Measurements from ENCODE around the gene ADRM1. TPM values are rescaled to one million over a fixed set of nuclear protein-coding genes. Genes with fewer than 3 reads are reported as not detected.

ADRM1 gene
- total and polyA plus RNA-seq, 2 experiments from 2014 or later = 206 to 243 TPM

- no peak overlapping the region for H3K4me2 ChIP-seq
These were observed 12.0 kb downstream of the ADRM1 start for GRCh38 chr20:62314711-62315302.

More at GRCh38 chr20:62314711-62315302, 12.0 kb downstream of the ADRM1 start:
- Mint-ChIP-seq H3K27me3 (ENCODE audit: insufficient read depth, low read depth, poor library complexity) (peaks cover 38% of the 10 kb centered on the region), H3K4me3 (no peak overlapping the region), H3K4me1 (no peaks in the 10 kb centered on the region), H3K9me3 (peaks cover 22% of the 10 kb centered on the region), H3K36me3 (ENCODE audit: low read depth) (peaks cover 53% of the 10 kb centered on the region), H3K27ac (no peak overlapping the region)
- ATAC-seq (no peak), DNase-seq (ENCODE audit: low spot score) (no peak)
- Histone ChIP-seq H3K79me2 (replicated peaks; ENCODE audit: insufficient read depth) (no peaks in the 10 kb centered on the region), H2AFZ (no peak overlapping the region), H3K4me1 (ENCODE audit: insufficient read depth) (no peaks in the 10 kb centered on the region), H3K27ac (ENCODE audit: low read depth) (no peak overlapping the region), H3K4me3 (no peak overlapping the region), H3K36me3 (ENCODE audit: insufficient read depth) (peaks cover 23% of the 10 kb centered on the region), H3K27me3 (ENCODE audit: insufficient read depth) (no peaks in the 10 kb centered on the region), H3F3A (replicated peaks; ENCODE audit: low read depth) (peaks cover 39% of the 10 kb centered on the region), H3K9me2 (ENCODE audit: insufficient read depth) (no peaks in the 10 kb centered on the region), H4K20me1 (replicated peaks; ENCODE audit: insufficient read depth) (no peaks in the 10 kb centered on the region)
- TF ChIP-seq ZNF331 (CRISPR knock-in tag; IDR thresholded peaks at IDR 0.05; ENCODE audit: low read depth) (no peak), REST (IDR thresholded peaks at IDR 0.05; ENCODE audit: unreplicated experiment) (no peak), CTCF (conservative IDR thresholded peaks at IDR 0.05; ENCODE audit: low read depth in 2 of 2) (no peak), ZNF462 (CRISPR knock-in tag; IDR thresholded peaks at IDR 0.05) (no peak), ETS1 (IDR thresholded peaks at IDR 0.05) (no peak), POLR2AphosphoS5 (IDR thresholded peaks at IDR 0.05; ENCODE audit: low read depth) (no peak), EZH2 (IDR thresholded peaks at IDR 0.05; ENCODE audit: low read depth, unreplicated experiment) (no peak), JUNB (IDR thresholded peaks at IDR 0.05; ENCODE audit: unreplicated experiment) (no peak), ZNF114 (CRISPR knock-in tag; IDR thresholded peaks at IDR 0.05) (no peak), EZH2phosphoT487 (IDR thresholded peaks at IDR 0.05; ENCODE audit: unreplicated experiment) (no peak), CREB1 (CRISPR knock-in tag; IDR thresholded peaks at IDR 0.05; ENCODE audit: low read depth) (no peak), STAT1 (IDR thresholded peaks at IDR 0.05; ENCODE audit: unreplicated experiment) (no peak), NANOG (IDR thresholded peaks at IDR 0.05; ENCODE audit: borderline replicate concordance) (no peak)

All from GM23338 (cell line).